Retinal pigment epithelial cell (primary cell): ENCODE results near the gene EDIL3.
A peak's percentile ranks its signal among the peaks of the same experiment; 100 is the strongest.

Source experiments
- DNase-seq: peaks from one replicate; pipeline ENCODE4 v3.0.0-alpha.2; 2010; ENCODE audit warnings: low read depth
- H3K4me3 ChIP-seq: 2 replicates; pipeline ENCODE4 v1.5.1; 2011; ENCODE audit warnings: mild to moderate bottlenecking, low read length, control low read depth, moderate library complexity
- TF ChIP-seq, protein P1 (sequence below): conservative IDR thresholded peaks from 2 replicates; pipeline ENCODE4 v1.5.1; 2011; ENCODE audit warnings: low read depth, low read length, control low read depth, inconsistent platforms

Gene EDIL3

GRCh38 chr5:84118551-84118950 is 266.1 kb downstream of the EDIL3 start:
- TF ChIP-seq, protein P1, sequence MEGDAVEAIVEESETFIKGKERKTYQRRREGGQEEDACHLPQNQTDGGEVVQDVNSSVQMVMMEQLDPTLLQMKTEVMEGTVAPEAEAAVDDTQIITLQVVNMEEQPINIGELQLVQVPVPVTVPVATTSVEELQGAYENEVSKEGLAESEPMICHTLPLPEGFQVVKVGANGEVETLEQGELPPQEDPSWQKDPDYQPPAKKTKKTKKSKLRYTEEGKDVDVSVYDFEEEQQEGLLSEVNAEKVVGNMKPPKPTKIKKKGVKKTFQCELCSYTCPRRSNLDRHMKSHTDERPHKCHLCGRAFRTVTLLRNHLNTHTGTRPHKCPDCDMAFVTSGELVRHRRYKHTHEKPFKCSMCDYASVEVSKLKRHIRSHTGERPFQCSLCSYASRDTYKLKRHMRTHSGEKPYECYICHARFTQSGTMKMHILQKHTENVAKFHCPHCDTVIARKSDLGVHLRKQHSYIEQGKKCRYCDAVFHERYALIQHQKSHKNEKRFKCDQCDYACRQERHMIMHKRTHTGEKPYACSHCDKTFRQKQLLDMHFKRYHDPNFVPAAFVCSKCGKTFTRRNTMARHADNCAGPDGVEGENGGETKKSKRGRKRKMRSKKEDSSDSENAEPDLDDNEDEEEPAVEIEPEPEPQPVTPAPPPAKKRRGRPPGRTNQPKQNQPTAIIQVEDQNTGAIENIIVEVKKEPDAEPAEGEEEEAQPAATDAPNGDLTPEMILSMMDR: no peak
- DNase-seq: no peak
- no peak overlapping the region for H3K4me3 ChIP-seq

DNA sequence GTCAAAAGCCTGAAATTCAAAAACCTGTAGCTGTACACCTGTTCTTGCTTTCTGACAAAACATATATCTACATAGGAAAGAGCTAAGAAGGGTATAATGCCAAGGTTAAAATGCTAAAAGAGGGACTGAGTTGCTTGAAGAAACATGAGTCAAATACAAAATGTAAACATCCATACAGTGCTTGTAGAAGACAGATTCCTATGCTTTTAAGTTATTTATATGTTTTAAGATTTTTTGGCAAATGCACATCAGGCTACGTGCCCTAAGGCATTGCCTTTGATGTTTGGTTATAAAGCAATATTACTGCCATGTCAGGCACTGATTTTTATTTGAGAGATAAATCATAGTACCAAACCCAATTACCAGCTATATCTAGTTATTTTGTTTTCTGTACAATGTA is 269.0 kb downstream of the EDIL3 start:
- no peak for DNase-seq
- TF ChIP-seq, protein P1: no peak
- H3K4me3 ChIP-seq: no peak overlapping the region

GRCh38 chr5:84113246-84114105 is 271.2 kb downstream of the EDIL3 start:
- H3K4me3 ChIP-seq: no peak overlapping the region
- DNase-seq: peak; percentile 62
- TF ChIP-seq, protein P1: no peak

- TF ChIP-seq, protein P1: no peak
- H3K4me3 ChIP-seq: no peak overlapping the region
- no peak for DNase-seq
These were observed 291.9 kb downstream of the EDIL3 start for GRCh38 chr5:84092738-84093137.

GRCh38 chr5:84091127-84091799 is 293.4 kb downstream of the EDIL3 start:
- no peak for DNase-seq
- TF ChIP-seq, protein P1: no peak
- H3K4me3 ChIP-seq: no peak overlapping the region

DNA sequence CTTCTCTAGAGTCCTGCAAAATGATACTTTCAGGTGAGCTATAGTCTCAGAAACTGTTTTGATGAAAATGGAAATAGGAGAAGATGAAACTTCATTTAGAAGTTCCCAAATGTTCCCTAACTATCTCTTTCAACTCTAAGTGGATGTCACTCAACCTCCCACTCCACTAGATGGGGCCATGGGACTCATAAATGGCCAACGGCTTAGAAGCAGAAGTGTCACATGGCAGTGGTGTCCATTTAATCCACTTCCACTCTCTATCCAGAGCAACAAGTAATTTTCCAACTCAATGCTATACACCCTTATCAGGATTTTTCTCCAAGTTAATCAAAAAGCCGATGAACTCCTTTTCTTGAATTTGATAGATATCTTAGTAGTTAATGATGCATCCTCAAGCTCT is 295.7 kb downstream of the EDIL3 start:
- DNase-seq: no peak
- TF ChIP-seq, protein P1: peak; percentile 34
- H3K4me3 ChIP-seq: no peak overlapping the region

- no peak overlapping the region for H3K4me3 ChIP-seq
- DNase-seq: no peak
- TF ChIP-seq, protein P1: no peak
These were observed 298.2 kb downstream of the EDIL3 start for GRCh38 chr5:84086511-84086910.
